Measurements from ENCODE around the gene SERAC1. TPM values are rescaled to one million over a fixed set of nuclear protein-coding genes. Genes with fewer than 3 reads are reported as not detected.
"Not testable (repeated sequence)": the region's sequence is repeated elsewhere in the genome, so short reads cannot be mapped to it uniquely, and the experiment has no call there.

Gene SERAC1
- polyA plus RNA-seq (ENCODE audit: insufficient read length in 10 of 10): 1 to 10 TPM; 4.8 to 7.8 (median 6.2) TPM
- long read RNA-seq, donor 1: 0 reads
- long read RNA-seq, donor 2: 0 reads
- long read RNA-seq, donor 3: 0 reads
- long read RNA-seq, donor 4, partial matches to known transcripts: 0 of 1 reads
- long read RNA-seq, donor 4, other reads (novel, unspliced or antisense): 0 of 1 reads
- long read RNA-seq, donor 5: 0 reads
- long read RNA-seq, donor 6, partial matches to known transcripts: 0 of 1 reads
- long read RNA-seq, donor 6, other reads (novel, unspliced or antisense): 0 of 1 reads
- long read RNA-seq, donor 7, partial matches to known transcripts: 0 of 1 reads
- long read RNA-seq, donor 7, other reads (novel, unspliced or antisense): 0 of 1 reads
- long read RNA-seq, donor 8: 0 reads
- long read RNA-seq, donor 9: 0 reads

DNA sequence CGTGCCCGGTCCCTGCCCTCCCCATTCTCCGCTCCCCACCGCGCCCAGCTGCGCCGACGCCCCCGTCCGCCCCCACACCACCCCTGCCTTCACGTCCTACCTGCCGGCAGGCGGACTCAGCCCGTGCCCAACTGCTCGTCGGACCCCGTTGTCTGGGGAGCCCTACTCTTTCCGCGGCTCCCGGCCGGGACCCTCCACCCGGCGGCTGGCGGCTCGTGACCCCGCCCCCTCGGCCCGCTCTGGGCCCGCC lies at the start of gene SERAC1:
Gene SERAC1, minus strand, starts transcription at position 223 of the 250 bp plus-strand sequence. CDS start 9,899 bp downstream, outside the sequence.
- DNase-seq: no peak

DNA sequence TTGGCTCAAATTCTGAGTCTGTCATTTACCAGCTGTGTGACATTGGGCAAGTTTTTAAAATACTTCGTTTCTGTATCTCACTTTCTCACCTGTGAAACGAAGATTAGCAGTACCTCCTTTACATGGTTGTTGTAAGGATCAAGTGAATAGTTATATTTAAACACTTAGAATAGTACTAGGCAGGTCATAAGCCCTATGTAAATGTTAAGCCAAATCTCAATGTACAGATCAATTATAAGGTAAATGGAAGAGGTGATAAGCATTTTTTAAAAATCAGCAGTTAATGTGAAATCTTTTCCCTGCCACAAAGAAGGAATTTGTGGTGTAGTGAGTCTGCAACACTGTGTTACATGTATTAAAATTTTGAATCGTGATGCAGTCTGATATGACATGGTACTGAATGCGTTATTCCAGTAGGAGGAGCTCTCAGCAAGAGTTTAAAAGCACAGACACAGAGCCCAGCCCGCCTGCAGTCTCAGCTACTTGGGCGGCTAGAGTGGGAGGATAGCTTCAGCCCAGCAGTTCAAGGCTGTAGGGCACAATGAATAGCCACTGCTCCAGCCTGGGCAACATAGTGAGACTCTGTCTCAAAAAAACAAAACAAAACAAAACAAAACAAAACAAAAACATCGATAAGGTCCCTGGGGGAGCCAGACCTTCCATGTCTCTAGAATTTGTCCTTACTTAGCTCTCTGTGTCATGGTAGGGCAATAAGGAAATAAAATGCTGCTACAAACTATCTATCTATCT lies 46.0 kb upstream of the SERAC1 start:
- DNase-seq: peak; percentile 56 to 79 (median 62)

GRCh38 chr6:158211273-158212055 lies 43.4 kb upstream of the SERAC1 start:
- no peak for DNase-seq

GRCh38 chr6:158209582-158210333 lies 41.7 kb upstream of the SERAC1 start:
- DNase-seq: not testable (repeated sequence)

GRCh38 chr6:158208226-158209030 lies 40.4 kb upstream of the SERAC1 start:
- DNase-seq: not testable (repeated sequence)

- no peak for DNase-seq
These were observed 39.3 kb upstream of the SERAC1 start for GRCh38 chr6:158207422-158207788.

- no peak for DNase-seq
These were observed 38.8 kb upstream of the SERAC1 start for GRCh38 chr6:158206740-158207421.

- DNase-seq: no peak
These were observed 37.3 kb upstream of the SERAC1 start for GRCh38 chr6:158205169-158205944.

- no peak for DNase-seq
These were observed 30.4 kb upstream of the SERAC1 start for GRCh38 chr6:158198461-158198860.

DNA sequence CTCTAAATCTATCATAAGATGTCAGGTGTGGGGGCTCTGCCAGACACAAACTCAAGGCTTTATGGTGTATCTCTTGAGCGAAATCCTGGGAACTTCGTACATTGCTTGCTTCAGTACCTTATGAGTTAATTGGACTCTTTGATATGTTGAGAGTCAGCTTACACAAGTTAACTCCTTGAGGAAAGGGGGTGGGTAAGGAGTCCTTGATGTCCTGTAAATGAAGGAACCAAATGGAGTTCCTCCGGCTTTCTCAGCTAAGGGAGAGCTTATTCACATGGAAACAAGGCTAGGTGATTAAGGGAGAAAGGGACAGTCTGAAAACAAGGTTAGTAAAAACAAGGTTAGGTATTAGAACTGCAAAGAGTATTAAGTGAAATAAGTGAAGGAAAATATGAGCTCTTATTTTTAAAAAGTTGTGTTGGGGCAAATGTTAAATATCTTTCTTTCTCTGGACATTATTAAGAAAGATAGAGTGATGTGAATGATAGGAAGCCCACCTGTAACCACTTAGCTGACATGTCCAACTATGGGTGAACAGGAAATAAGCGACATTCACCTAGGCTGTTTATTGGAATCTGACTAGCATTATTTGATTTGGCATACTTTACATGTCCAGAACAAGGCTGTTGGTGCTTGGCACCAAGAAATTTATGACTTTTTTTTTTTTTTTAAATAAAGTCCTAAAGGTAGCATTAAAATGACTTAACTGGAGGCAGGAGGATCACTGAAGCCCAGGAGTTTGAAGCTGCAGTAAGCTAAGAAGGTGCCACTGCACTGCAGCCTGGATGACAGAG lies 26.6 kb upstream of the SERAC1 start:
- DNase-seq: no peak

GRCh38 chr6:158191761-158192160 lies 23.7 kb upstream of the SERAC1 start:
- DNase-seq: no peak

GRCh38 chr6:158191032-158191431 lies 23.0 kb upstream of the SERAC1 start:
- DNase-seq: no peak

GRCh38 chr6:158188591-158188990 lies 20.5 kb upstream of the SERAC1 start:
- no peak for DNase-seq

GRCh38 chr6:158185729-158186456 lies 17.8 kb upstream of the SERAC1 start:
- peak in 1 of 3 donors; percentile 65 for DNase-seq

DNA sequence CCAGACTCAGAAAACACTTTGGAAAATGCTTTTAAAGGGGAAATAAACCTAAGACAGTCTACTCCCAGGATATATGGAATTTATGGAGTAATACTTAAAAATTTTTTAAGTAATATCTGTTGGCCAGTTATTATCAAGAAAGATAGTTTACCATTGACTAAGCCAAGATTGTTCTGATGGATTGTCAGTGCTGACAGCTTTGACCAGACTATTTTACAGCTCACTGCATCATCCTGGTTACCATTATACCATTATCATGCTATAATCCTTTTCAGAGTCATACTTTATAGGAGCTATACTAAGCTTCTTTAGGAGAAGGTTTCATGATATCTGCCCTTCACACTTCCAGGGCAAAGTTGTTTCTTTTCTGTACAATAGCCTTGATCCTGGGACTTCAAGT lies 16.5 kb upstream of the SERAC1 start:
- peak in 1 of 3 donors; percentile 63 for DNase-seq

DNA sequence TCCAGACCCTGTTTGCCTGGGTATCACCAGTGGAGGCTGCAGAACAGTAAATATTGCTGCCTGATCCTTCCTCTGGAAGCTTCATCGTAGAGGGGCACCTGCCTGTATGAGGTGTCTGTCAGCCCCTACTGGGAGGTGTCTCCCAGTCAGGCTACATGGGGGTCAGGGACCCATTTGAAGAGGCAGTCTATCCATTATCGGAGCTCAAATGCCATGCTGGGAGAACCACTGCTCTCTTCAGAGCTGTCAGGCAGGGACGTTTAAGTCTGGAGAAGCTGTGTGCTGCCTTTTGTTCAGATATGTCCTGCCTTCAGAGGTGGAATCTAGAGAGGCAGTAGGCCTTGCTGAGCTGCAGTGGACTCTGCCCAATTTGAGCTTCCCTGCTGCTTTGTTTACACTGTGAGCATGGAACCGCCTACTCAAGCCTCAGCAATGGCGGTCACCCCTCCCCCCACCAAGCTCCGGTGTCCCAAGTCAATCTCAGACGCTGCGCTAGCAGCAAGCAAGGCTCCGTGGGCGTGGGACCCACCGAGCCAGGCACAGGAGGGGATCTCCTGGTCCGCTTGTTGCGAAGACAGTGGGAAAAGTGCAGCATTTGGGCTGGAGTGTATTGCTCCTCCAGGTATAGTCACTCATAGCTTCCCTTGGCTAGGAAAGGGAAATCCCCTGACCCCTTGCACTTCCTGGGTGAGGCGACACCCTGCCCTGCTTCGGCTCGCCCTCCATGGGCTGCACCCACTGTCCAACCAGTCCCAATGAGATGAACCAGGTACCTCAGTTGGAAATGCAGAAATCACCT lies 15.3 kb upstream of the SERAC1 start:
- DNase-seq: not testable (repeated sequence)

DNA sequence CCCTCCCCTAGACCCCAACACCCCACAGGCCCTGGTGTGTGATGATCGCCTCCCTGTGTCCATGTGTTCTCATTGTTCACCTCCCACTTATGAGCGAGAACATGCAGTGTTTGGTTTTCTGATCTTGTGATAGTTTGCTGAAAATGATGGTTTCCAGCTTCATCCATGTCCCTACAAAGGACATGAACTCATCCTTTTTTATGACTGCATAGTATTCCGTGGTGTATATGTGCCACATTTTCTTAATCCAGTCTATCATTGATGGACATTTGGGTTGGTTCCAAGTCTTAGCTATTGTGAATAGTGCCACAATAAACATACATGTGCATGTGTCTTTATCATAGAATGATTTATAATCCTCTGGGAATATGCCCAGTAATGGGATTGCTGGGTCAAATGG lies 9.7 kb upstream of the SERAC1 start:
- not testable (repeated sequence) for DNase-seq
